SK-N-SH (cell line): ENCODE data around the gene EYA2. TPM values are rescaled to one million over a fixed set of nuclear protein-coding genes. Genes with fewer than 3 reads are reported as not detected.

Experiments
- CTCF ChIA-PET: fragments of 300-600, 350-600 bp; formaldehyde crosslinking; extraction: SDS; loops from one replicate; lab custom pipeline; 2021; lab: Yijun Ruan, JAX
- POLR2A ChIA-PET: fragments of 350-600 bp; sonication (Branson Sonifier 250); formaldehyde crosslinking; extraction: SDS; loops from one replicate; lab custom pipeline; 2020; ENCODE audit warnings: antibody characterized with exemption, inconsistent platforms; lab: Yijun Ruan, JAX
- DNase-seq: peaks from one replicate; pipeline ENCODE4 v3.0.0; 2012
- H2AFZ ChIP-seq: fragments of 200-600 bp; sonication (generic); 2 replicates; pipeline ENCODE4 v1.8.1; 2016; ENCODE audit warnings: antibody characterized with exemption, mild to moderate bottlenecking, low read depth
- H3F3A ChIP-seq: fragments of 200-600 bp; sonication (generic); replicated peaks from 2 replicates; pipeline ENCODE3; 2016; ENCODE audit warnings: antibody characterized with exemption, mild to moderate bottlenecking; ENCODE audit not compliant: insufficient read depth
- H3K27ac ChIP-seq, 2 experiments: fragments of 200-500 bp in 1 of 2; fragments of 200-600 bp in 1 of 2; sonication (Bioruptor generic) in 1 of 2; sonication (generic), shearing (Covaris generic) in 1 of 2; 2 replicates each; pipeline versions ENCODE4 v1.5.1 to v1.6.1; 2014 to 2016; ENCODE audit warnings: low read depth in 2 of 2, inconsistent platforms in 1 of 2, low read length in 1 of 2, mild to moderate bottlenecking in 1 of 2, mixed read lengths in 1 of 2
- H3K27me3 ChIP-seq: fragments of 200-600 bp; sonication (generic), shearing (Covaris generic); 2 replicates; pipeline ENCODE4 v1.6.1; 2016; ENCODE audit warnings: mixed run types; ENCODE audit not compliant: insufficient read depth
- H3K36me3 ChIP-seq, 2 experiments: fragments of 200-500 bp in 1 of 2; fragments of 200-600 bp in 1 of 2; sonication (Bioruptor generic) in 1 of 2; sonication (generic) in 1 of 2; replicated peaks in 1 of 2; 2 replicates each; pipeline versions ENCODE3 to v1.5.1; 2014 to 2016; ENCODE audit warnings: low read length in 1 of 2, mild to moderate bottlenecking in 1 of 2; ENCODE audit not compliant: insufficient read depth in 2 of 2, control insufficient read depth in 1 of 2
- H3K4me1 ChIP-seq, 2 experiments: fragments of 200-500 bp in 1 of 2; fragments of 200-600 bp in 1 of 2; sonication (Bioruptor generic) in 1 of 2; sonication (generic), shearing (Covaris generic) in 1 of 2; 2 replicates each; pipeline versions ENCODE4 v1.5.1 to v1.6.1; 2014 to 2016; ENCODE audit warnings: low read depth in 1 of 2, low read length in 1 of 2, mixed run types in 1 of 2; ENCODE audit not compliant: insufficient read depth in 2 of 2, control insufficient read depth in 1 of 2
- H3K4me2 ChIP-seq: fragments of 200-600 bp; sonication (generic), shearing (Covaris generic); 2 replicates; pipeline ENCODE4 v1.6.1; 2017; ENCODE audit warnings: mixed run types
- H3K4me3 ChIP-seq, 2 experiments: fragments of 200-500 bp in 1 of 2; fragments of 200-600 bp in 1 of 2; sonication (Bioruptor generic) in 1 of 2; sonication (generic), shearing (Covaris generic) in 1 of 2; 2 replicates each; pipeline versions ENCODE4 v1.5.1 to v1.8.1; 2014 to 2016; ENCODE audit warnings: low read depth in 2 of 2, inconsistent platforms in 1 of 2, low read length in 1 of 2, mild to moderate bottlenecking in 1 of 2, mixed read lengths in 1 of 2, moderate library complexity in 1 of 2
- H3K79me2 ChIP-seq: fragments of 200-600 bp; sonication (generic); 2 replicates; pipeline ENCODE4 v1.8.1; 2017; ENCODE audit warnings: mild to moderate bottlenecking; ENCODE audit not compliant: insufficient read depth
- H3K9ac ChIP-seq: fragments of 200-600 bp; sonication (generic); 2 replicates; pipeline ENCODE4 v1.6.1; 2017; ENCODE audit warnings: mixed run types
- H3K9me2 ChIP-seq: fragments of 200-600 bp; sonication (generic); 2 replicates; pipeline ENCODE4 v1.6.1; 2017; ENCODE audit warnings: mixed run types
- H3K9me3 ChIP-seq: fragments of 200-600 bp; sonication (generic); 2 replicates; pipeline ENCODE4 v1.6.1; 2017; ENCODE audit warnings: mixed run types, mild to moderate bottlenecking, moderate library complexity
- H4K20me1 ChIP-seq: fragments of 200-600 bp; sonication (generic); 2 replicates; pipeline ENCODE4 v1.6.1; 2017; ENCODE audit warnings: mild to moderate bottlenecking, mixed run types; ENCODE audit not compliant: insufficient read depth
- CHD2 ChIP-seq: fragments of 150-350 bp; IDR thresholded peaks from 2 replicates; pipeline ENCODE4 v1.6.1; 2018; ENCODE audit warnings: low read length; ENCODE audit not compliant: partially characterized antibody
- FOSL2 ChIP-seq: IDR thresholded peaks from 2 replicates; pipeline ENCODE4 v1.4.0; 2012; ENCODE audit warnings: low read depth, mild to moderate bottlenecking, moderate library complexity, borderline replicate concordance
- GABPA ChIP-seq: IDR thresholded peaks from 2 replicates; pipeline ENCODE4 v1.4.0; 2012; ENCODE audit warnings: low read depth, mild to moderate bottlenecking
- GATA2 ChIP-seq: sonication (generic); formaldehyde crosslinking; IDR thresholded peaks from 2 replicates; pipeline ENCODE4 v1.5.0; 2020; ENCODE audit warnings: mild to moderate bottlenecking, missing genetic modification reagents
- IRF3 ChIP-seq: fragments of 150-350 bp; IDR thresholded peaks from 2 replicates; pipeline ENCODE4 v1.6.1; 2016; ENCODE audit warnings: mild to moderate bottlenecking, low read depth, low read length
- JUND ChIP-seq: IDR thresholded peaks from 2 replicates; pipeline ENCODE4 v1.4.0; 2012
- MEF2A ChIP-seq: IDR thresholded peaks from 2 replicates; pipeline ENCODE4 v1.4.0; 2012; ENCODE audit warnings: low read depth, borderline replicate concordance
- MXI1 ChIP-seq: IDR thresholded peaks from 2 replicates; pipeline ENCODE4 v1.6.1; 2012; ENCODE audit warnings: mild to moderate bottlenecking, low read depth, low read length, improper control_type of control experiment
- NFIC ChIP-seq: IDR thresholded peaks from 2 replicates; pipeline ENCODE4 v1.4.0; 2012; ENCODE audit warnings: borderline replicate concordance
- NRF1 ChIP-seq: IDR thresholded peaks from 2 replicates; pipeline ENCODE4 v1.6.1; 2012; ENCODE audit warnings: low read depth, mild to moderate bottlenecking, low read length
- RAD21 ChIP-seq: IDR thresholded peaks from 2 replicates; pipeline ENCODE4 v1.6.1; 2012; ENCODE audit warnings: mild to moderate bottlenecking, low read length
- REST ChIP-seq: IDR thresholded peaks from 2 replicates; pipeline ENCODE4 v1.6.1; 2012; ENCODE audit warnings: mild to moderate bottlenecking, low read depth, low read length, moderate library complexity
- RFX5 ChIP-seq: IDR thresholded peaks from 2 replicates; pipeline ENCODE4 v1.6.1; 2012; ENCODE audit warnings: mild to moderate bottlenecking, improper control_type of control experiment, low read length
- RXRA ChIP-seq: IDR thresholded peaks from 2 replicates; pipeline ENCODE4 v1.4.0; 2012; ENCODE audit warnings: low read depth, mild to moderate bottlenecking, borderline replicate concordance
- TCF12 ChIP-seq: IDR thresholded peaks from 2 replicates; pipeline ENCODE4 v1.4.0; 2012
- TEAD4 ChIP-seq: IDR thresholded peaks from 2 replicates; pipeline ENCODE4 v1.4.0; 2012; ENCODE audit warnings: mild to moderate bottlenecking, borderline replicate concordance; ENCODE audit not compliant: insufficient read depth
- ZBTB33 ChIP-seq: IDR thresholded peaks from 2 replicates; pipeline ENCODE4 v1.4.0; 2012; ENCODE audit warnings: low read depth, borderline replicate concordance
- WGBS: methylation state at CpG from one replicate; pipeline ENCODE4 v1.1.6; 2017; ENCODE audit warnings: low lambda C conversion rate; 5-methylcytosine and 5-hydroxymethylcytosine counted together
- polyA plus RNA-seq, 3 experiments: library from polyadenylated mRNA; depleted of rRNA; stranded (reverse); fragments of >200 nt; gene quantifications; 2 replicates each; pipeline ENCODE4 v1.2.3, GENCODE V29; 2012
- TF ChIP-seq, protein P1 (sequence below): fragments of 200-600 bp; sonication (generic); IDR thresholded peaks from 2 replicates; pipeline ENCODE4 v1.6.1; 2017; ENCODE audit warnings: antibody characterized with exemption, mild to moderate bottlenecking, moderate library complexity

The EYA2 gene
- polyA plus RNA-seq, 1 of the 3 experiments (the other 2 are of a cell fraction): 0.05 TPM

GRCh38 chr20:47019121-47019824 is 124.6 kb downstream of the EYA2 start (continued):
- TF ChIP-seq REST (no peak), TCF12 (no peak), RFX5 (no peak), CHD2 (no peak)
- TF ChIP-seq, protein P1, sequence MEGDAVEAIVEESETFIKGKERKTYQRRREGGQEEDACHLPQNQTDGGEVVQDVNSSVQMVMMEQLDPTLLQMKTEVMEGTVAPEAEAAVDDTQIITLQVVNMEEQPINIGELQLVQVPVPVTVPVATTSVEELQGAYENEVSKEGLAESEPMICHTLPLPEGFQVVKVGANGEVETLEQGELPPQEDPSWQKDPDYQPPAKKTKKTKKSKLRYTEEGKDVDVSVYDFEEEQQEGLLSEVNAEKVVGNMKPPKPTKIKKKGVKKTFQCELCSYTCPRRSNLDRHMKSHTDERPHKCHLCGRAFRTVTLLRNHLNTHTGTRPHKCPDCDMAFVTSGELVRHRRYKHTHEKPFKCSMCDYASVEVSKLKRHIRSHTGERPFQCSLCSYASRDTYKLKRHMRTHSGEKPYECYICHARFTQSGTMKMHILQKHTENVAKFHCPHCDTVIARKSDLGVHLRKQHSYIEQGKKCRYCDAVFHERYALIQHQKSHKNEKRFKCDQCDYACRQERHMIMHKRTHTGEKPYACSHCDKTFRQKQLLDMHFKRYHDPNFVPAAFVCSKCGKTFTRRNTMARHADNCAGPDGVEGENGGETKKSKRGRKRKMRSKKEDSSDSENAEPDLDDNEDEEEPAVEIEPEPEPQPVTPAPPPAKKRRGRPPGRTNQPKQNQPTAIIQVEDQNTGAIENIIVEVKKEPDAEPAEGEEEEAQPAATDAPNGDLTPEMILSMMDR: no peak

GRCh38 chr20:47020231-47020630 is 125.6 kb downstream of the EYA2 start:
- no peak overlapping the region for H3K27ac ChIP-seq
- no peak for DNase-seq
- no peak overlapping the region for H3K4me2 ChIP-seq
- no peaks in the 10 kb centered on the region for H4K20me1 ChIP-seq
- peaks cover 0 to 5% of the 10 kb centered on the region in 2 experiments; a peak in 1 of 4 replicates for H3K4me1 ChIP-seq
- POLR2A ChIA-PET: no interaction called here
- H3K9me2 ChIP-seq: no peaks in the 10 kb centered on the region
- H3K9me3 ChIP-seq: no peaks in the 10 kb centered on the region
- H3K27me3 ChIP-seq: no peaks in the 10 kb centered on the region; the same call in 1 of the 2 replicates
- CTCF ChIA-PET: interaction anchor here (0.8 kb wide), 1 partner anchor 25 kb away, joined by 3 read pairs; no protein-coding TSS in a partner anchor
- H3K9ac ChIP-seq: no peak overlapping the region
- no peak overlapping the region for H3K4me3 ChIP-seq
- 65% methylated on average over 2 of the region's 2 CpGs for WGBS
- H2AFZ ChIP-seq: no peak overlapping the region
- no peaks in the 10 kb centered on the region for H3F3A ChIP-seq
- H3K79me2 ChIP-seq: no peaks in the 10 kb centered on the region
- H3K36me3 ChIP-seq: no peaks in the 10 kb centered on the region
- TF ChIP-seq RAD21: no peak
- TF ChIP-seq MEF2A: no peak
- no peak for TF ChIP-seq GABPA
- no peak for TF ChIP-seq JUND
- TF ChIP-seq GATA2 (CRISPR knock-in tag): no peak
- no peak for TF ChIP-seq TEAD4
- no peak for TF ChIP-seq IRF3
- no peak for TF ChIP-seq RFX5
- no peak for TF ChIP-seq NFIC
- no peak for TF ChIP-seq NRF1
- no peak for TF ChIP-seq RXRA
- no peak for TF ChIP-seq ZBTB33
- no peak for TF ChIP-seq MXI1
- no peak for TF ChIP-seq TCF12
- no peak for TF ChIP-seq FOSL2
- TF ChIP-seq, all 33 proteins: peak for 0
